Stimulated activated memory B cell treated with anti-CD40 and anti-IgM and Interleukin-4, amounts not matched to agents 10 μg/mL and 1 μg/mL and 100 μg/mL, for 72 hours (primary cell): ENCODE measurements around the gene SPATA32.

ENCODE experiments used
- ATAC-seq: fragments of 150-1000 bp; cut with Tn5 transposase; 2 replicates; pipeline ENCODE4 v1.10.0; 2021
- H3K27ac Mint-ChIP-seq: one replicate; pipeline ENCODE4 v1.8.0; 2022; ENCODE audit warnings: mild to moderate bottlenecking, mixed read lengths
- H3K27me3 Mint-ChIP-seq: one replicate; pipeline ENCODE4 v1.8.0; 2022; ENCODE audit warnings: mixed read lengths
- H3K36me3 Mint-ChIP-seq: one replicate; pipeline ENCODE4 v1.8.0; 2022; ENCODE audit warnings: mixed read lengths
- H3K4me1 Mint-ChIP-seq: one replicate; pipeline ENCODE4 v1.8.0; 2022; ENCODE audit warnings: mixed read lengths
- H3K4me3 Mint-ChIP-seq: one replicate; pipeline ENCODE4 v1.8.0; 2022; ENCODE audit warnings: mild to moderate bottlenecking, moderate library complexity, mixed read lengths
- H3K9me3 Mint-ChIP-seq: one replicate; pipeline ENCODE4 v1.8.0; 2022; ENCODE audit warnings: mixed read lengths

SPATA32 gene

GRCh38 chr17:45269912-45270311 lies 8.0 kb upstream of the SPATA32 start:
- Mint-ChIP-seq H3K36me3 (peaks cover 69% of the 10 kb centered on the region), H3K9me3 (no peaks in the 10 kb centered on the region), H3K4me1 (peaks cover 26% of the 10 kb centered on the region), H3K27me3 (no peaks in the 10 kb centered on the region), H3K4me3 (no peak overlapping the region), H3K27ac (peak overlapping the region; percentile 44)
- ATAC-seq = peak; percentile 31

- Mint-ChIP-seq H3K36me3 (peaks cover 62% of the 10 kb centered on the region), H3K27ac (peak overlapping the region; percentile 67), H3K27me3 (no peaks in the 10 kb centered on the region), H3K4me1 (peaks cover 37% of the 10 kb centered on the region), H3K9me3 (no peaks in the 10 kb centered on the region), H3K4me3 (peak overlapping the region; percentile 28)
- ATAC-seq = no peak
Measured at GRCh38 chr17:45267436-45268055, 5.7 kb upstream of the SPATA32 start.

- Mint-ChIP-seq H3K27me3 (no peaks in the 10 kb centered on the region), H3K36me3 (peaks cover 62% of the 10 kb centered on the region), H3K27ac (no peak overlapping the region), H3K4me1 (peaks cover 48% of the 10 kb centered on the region), H3K4me3 (no peak overlapping the region), H3K9me3 (no peaks in the 10 kb centered on the region)
- no peak for ATAC-seq
Measured at GRCh38 chr17:45266372-45266926, 4.6 kb upstream of the SPATA32 start.

- H3K9me3 Mint-ChIP-seq = no peaks in the 10 kb centered on the region
- no peaks in the 10 kb centered on the region for H3K27me3 Mint-ChIP-seq
- peaks cover 48% of the 10 kb centered on the region for H3K4me1 Mint-ChIP-seq
- no peak overlapping the region for H3K4me3 Mint-ChIP-seq
- no peak for ATAC-seq
- H3K27ac Mint-ChIP-seq = no peak overlapping the region
- H3K36me3 Mint-ChIP-seq = peaks cover 58% of the 10 kb centered on the region
Measured at GRCh38 chr17:45265821-45266220, 3.9 kb upstream of the SPATA32 start.

GRCh38 chr17:45264988-45265387 lies 3.1 kb upstream of the SPATA32 start:
- no peaks in the 10 kb centered on the region for H3K9me3 Mint-ChIP-seq
- H3K4me1 Mint-ChIP-seq = peaks cover 40% of the 10 kb centered on the region
- no peaks in the 10 kb centered on the region for H3K27me3 Mint-ChIP-seq
- no peak for ATAC-seq
- H3K27ac Mint-ChIP-seq = peak overlapping the region; percentile 24
- peak overlapping the region; percentile 41 for H3K4me3 Mint-ChIP-seq
- peaks cover 50% of the 10 kb centered on the region for H3K36me3 Mint-ChIP-seq

- Mint-ChIP-seq H3K4me1 (peaks cover 36% of the 10 kb centered on the region), H3K9me3 (no peaks in the 10 kb centered on the region), H3K27ac (no peak overlapping the region), H3K27me3 (no peaks in the 10 kb centered on the region), H3K36me3 (peaks cover 44% of the 10 kb centered on the region), H3K4me3 (no peak overlapping the region)
- ATAC-seq = no peak
Measured at GRCh38 chr17:45264430-45264829, 2.5 kb upstream of the SPATA32 start.

GRCh38 chr17:45263477-45263860 lies 1.6 kb upstream of the SPATA32 start:
- no peaks in the 10 kb centered on the region for H3K27me3 Mint-ChIP-seq
- peaks cover 35% of the 10 kb centered on the region for H3K36me3 Mint-ChIP-seq
- no peak for ATAC-seq
- H3K27ac Mint-ChIP-seq = peak overlapping the region; percentile 77
- H3K9me3 Mint-ChIP-seq = no peaks in the 10 kb centered on the region
- H3K4me3 Mint-ChIP-seq = no peak overlapping the region
- peaks cover 36% of the 10 kb centered on the region for H3K4me1 Mint-ChIP-seq

GRCh38 chr17:45262516-45263476 lies 902 bp upstream of the SPATA32 start:
- H3K36me3 Mint-ChIP-seq = peaks cover 30% of the 10 kb centered on the region
- peak overlapping the region; percentile 83 for H3K4me3 Mint-ChIP-seq
- peak overlapping the region; percentile 77 for H3K27ac Mint-ChIP-seq
- peak; percentile 22 for ATAC-seq
- H3K27me3 Mint-ChIP-seq = no peaks in the 10 kb centered on the region
- H3K4me1 Mint-ChIP-seq = peaks cover 35% of the 10 kb centered on the region
- no peaks in the 10 kb centered on the region for H3K9me3 Mint-ChIP-seq

- Mint-ChIP-seq H3K9me3 (no peaks in the 10 kb centered on the region), H3K36me3 (peaks cover 22% of the 10 kb centered on the region), H3K27ac (peak overlapping the region; percentile 77), H3K4me3 (no peak overlapping the region), H3K27me3 (no peaks in the 10 kb centered on the region), H3K4me1 (peaks cover 45% of the 10 kb centered on the region)
- ATAC-seq = no peak
Measured at GRCh38 chr17:45260204-45260783, 1.6 kb downstream of the SPATA32 start.

- H3K27ac Mint-ChIP-seq = no peak overlapping the region
Measured at GRCh38 chr17:45258981-45259380, 2.9 kb downstream of the SPATA32 start.

GRCh38 chr17:45257115-45257514 lies 4.8 kb downstream of the SPATA32 start:
- Mint-ChIP-seq H3K4me3 (no peak overlapping the region), H3K4me1 (peaks cover 52% of the 10 kb centered on the region)

More at GRCh38 chr17:45258981-45259380, 2.9 kb downstream of the SPATA32 start:
- peaks cover 51% of the 10 kb centered on the region for H3K4me1 Mint-ChIP-seq
- peaks cover 17% of the 10 kb centered on the region for H3K36me3 Mint-ChIP-seq
- no peak for ATAC-seq
- no peaks in the 10 kb centered on the region for H3K27me3 Mint-ChIP-seq
- no peak overlapping the region for H3K4me3 Mint-ChIP-seq
- H3K9me3 Mint-ChIP-seq = no peaks in the 10 kb centered on the region

GRCh38 chr17:45256114-45256966 lies 5.6 kb downstream of the SPATA32 start:
- no peak overlapping the region for H3K27ac Mint-ChIP-seq
- no peaks in the 10 kb centered on the region for H3K27me3 Mint-ChIP-seq
- peaks cover 47% of the 10 kb centered on the region for H3K4me1 Mint-ChIP-seq
- H3K4me3 Mint-ChIP-seq = no peak overlapping the region
- ATAC-seq = no peak
- no peaks in the 10 kb centered on the region for H3K9me3 Mint-ChIP-seq
- peaks cover 14% of the 10 kb centered on the region for H3K36me3 Mint-ChIP-seq

More at GRCh38 chr17:45257115-45257514, 4.8 kb downstream of the SPATA32 start:
- H3K27ac Mint-ChIP-seq = peak overlapping the region; percentile 42
- peaks cover 14% of the 10 kb centered on the region for H3K36me3 Mint-ChIP-seq
- H3K27me3 Mint-ChIP-seq = no peaks in the 10 kb centered on the region
- H3K9me3 Mint-ChIP-seq = no peaks in the 10 kb centered on the region
- ATAC-seq = no peak

GRCh38 chr17:45255358-45255757 lies 6.5 kb downstream of the SPATA32 start:
- ATAC-seq = no peak
- Mint-ChIP-seq H3K4me1 (peaks cover 45% of the 10 kb centered on the region), H3K27me3 (no peaks in the 10 kb centered on the region), H3K27ac (no peak overlapping the region), H3K4me3 (no peak overlapping the region), H3K9me3 (no peaks in the 10 kb centered on the region), H3K36me3 (peaks cover 15% of the 10 kb centered on the region)

GRCh38 chr17:45253879-45254278 lies 8.0 kb downstream of the SPATA32 start:
- no peak for ATAC-seq
- no peaks in the 10 kb centered on the region for H3K27me3 Mint-ChIP-seq
- H3K4me3 Mint-ChIP-seq = no peak overlapping the region
- H3K9me3 Mint-ChIP-seq = no peaks in the 10 kb centered on the region
- H3K36me3 Mint-ChIP-seq = peaks cover 22% of the 10 kb centered on the region
- H3K27ac Mint-ChIP-seq = peak overlapping the region; percentile 12
- peaks cover 55% of the 10 kb centered on the region for H3K4me1 Mint-ChIP-seq
